Measurements from ENCODE around the gene S100A8. TPM values are rescaled to one million over a fixed set of nuclear protein-coding genes. Genes with fewer than 3 reads are reported as not detected.
A peak's percentile ranks its signal among the peaks of the same experiment; 100 is the strongest.
"Not testable (repeated sequence)": the region's sequence is repeated elsewhere in the genome, so short reads cannot be mapped to it uniquely, and the experiment has no call there.

Gene S100A8
- total RNA-seq, 1 donor from 2014 or later = not detected

DNA sequence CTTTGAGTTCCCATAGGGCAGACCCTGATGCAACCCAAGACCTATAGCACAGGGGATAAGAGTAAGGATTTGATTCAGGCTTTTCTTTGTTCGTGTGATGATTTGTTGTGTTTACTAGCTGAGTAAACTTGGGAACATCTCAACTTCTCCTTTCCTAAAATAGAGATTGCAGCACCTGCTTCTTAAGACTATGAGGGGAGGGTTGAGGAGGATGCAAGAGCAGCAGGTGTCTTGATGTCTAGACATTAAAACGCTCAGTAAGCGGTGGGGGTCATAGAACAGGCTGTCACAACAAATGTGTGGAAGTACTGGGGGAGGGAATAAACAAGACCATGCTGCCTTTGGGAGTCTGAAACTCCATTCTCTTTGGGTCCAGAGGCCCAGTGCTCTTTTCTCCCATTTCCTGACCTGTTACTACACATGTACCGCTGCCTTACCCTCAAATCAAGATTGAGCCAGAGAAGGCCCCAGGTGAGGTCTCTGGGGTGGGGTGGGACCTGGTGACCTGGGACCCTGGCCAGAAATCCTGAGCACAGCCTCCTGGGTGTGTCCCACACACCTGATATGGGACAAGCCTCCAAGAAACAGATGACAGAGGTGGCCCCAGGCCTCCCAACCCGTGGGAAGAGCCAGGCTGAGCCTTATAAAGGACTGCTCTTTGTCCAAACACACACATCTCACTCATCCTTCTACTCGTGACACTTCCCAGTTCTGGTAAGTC lies 25.1 kb upstream of the S100A8 start, which contains the start of gene S100A7A:
Gene S100A7A, plus strand, starts transcription at position 671 of the 721 bp plus-strand sequence. CDS start 1,563 bp downstream, outside the sequence.
- no peak for DNase-seq

DNA sequence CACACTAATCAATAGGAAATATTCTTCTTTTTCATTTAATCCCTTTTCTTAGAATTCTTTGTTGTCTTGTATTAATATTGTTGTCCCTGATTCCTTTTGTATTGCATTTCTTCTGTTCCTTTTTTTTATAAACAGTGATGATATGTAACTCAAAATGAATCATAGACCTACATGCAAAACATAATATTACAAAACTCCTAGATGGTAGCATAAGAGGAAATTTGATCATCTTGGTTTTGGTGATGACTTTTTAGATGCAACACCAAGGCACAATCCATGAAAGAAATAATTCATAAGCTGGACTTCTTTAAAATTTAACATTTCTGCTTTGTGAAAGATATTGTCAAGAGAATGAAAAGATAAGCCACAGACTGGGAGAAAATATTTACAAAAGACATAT lies 23.1 kb upstream of the S100A8 start:
- not testable (repeated sequence) for DNase-seq

DNA sequence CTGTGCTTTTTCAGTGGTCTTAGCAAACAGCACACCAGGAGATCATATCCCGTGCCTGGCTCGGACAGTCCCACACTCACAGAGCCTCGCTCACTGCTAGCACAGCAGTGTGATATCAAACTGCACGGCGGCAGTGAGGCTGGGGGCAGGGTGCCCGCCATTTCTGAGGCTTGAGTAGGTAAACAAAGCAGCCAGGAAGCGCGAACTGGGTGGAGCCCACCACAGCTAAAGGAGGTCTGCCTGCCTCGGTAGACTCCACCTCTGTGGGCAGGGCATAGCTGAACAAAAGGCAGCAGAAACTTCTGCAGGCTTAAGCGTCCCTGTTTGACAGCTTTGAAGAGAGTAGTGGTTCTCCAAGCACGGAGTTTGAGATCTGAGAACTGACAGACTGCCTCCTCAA lies 16.4 kb upstream of the S100A8 start:
- DNase-seq = not testable (repeated sequence)

DNA sequence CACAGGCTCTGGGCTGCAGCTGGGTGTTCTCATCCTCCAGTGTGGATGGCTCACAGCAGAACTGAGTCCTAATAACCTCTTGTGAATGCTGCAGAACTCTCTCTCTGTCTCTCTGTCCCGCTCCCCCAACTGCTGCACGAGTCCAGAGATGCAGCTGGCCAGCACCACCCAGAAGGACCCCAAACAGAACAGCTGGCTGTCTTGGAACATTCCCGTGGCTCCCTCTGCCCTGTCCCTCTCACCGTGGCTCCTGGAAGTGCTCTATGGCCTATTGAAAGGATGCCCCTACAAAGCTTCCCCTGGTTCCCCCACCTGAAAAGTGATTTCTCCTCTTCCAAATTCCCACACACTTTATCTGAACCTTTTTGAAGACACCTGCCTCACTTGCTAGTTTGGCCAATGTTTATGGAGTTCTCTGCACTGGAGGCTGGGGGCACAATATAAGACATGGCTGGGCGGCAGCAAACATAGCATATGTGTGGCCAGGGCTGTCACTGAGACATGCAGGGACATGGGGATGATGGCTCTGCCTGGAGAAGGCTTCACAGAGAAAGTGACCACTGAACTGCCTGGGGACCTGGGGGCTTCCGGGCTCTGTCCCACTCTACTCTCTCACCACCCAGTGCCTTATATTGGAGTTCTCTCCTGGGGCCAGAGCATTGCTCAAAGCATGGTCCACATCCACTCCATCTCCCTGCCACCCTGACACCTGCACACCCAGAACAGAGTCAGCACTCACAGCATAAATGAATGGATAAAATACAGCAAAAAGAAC lies 15.1 kb upstream of the S100A8 start:
- DNase-seq = not testable (repeated sequence)

DNA sequence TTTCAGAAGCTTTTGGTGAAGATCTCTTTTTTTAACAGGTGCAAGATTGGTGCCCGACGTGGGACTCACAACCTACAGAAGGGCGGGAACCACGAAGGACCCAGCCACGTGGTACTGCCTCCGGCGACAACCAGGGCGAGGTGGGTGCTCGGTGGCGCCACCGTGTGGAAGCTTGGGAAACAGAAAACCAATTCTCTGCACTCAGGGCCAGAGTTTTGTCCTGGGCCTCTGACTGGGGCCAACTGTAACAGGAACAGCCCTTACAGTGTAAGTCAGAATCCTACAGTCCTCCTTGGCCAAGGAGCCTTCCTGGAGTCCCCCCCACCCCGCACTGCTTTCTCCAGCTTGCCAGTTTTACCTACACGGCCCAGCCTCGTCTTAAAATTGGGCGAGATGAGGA lies 13.9 kb upstream of the S100A8 start:
- peak; percentile 11 for DNase-seq

DNA sequence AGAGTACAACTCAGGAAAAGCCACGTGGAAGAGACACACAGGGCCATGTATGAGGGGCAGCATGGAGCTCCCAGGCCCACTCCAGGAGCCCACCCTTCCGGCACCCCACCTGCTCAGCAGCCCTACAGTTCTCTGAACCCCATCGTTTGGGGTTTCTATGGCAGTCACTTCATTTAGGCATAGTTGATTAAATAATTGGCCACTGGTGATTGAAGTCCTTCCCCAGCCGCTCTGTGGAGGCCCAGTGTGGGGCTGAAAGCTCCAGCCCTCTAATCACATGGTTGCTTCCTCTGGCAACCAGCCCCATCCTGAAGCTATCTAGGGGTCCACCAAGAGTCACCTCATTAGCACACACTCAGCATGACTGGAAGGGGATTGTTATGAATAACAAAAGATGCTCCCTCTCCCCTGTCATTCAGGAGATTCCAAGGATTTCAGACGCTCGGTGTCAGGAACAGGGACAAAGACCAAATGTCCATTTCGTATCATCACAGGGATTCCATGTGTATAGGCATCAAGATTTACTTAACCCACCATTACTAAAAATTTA lies 13.3 kb upstream of the S100A8 start:
- no peak for DNase-seq

DNA sequence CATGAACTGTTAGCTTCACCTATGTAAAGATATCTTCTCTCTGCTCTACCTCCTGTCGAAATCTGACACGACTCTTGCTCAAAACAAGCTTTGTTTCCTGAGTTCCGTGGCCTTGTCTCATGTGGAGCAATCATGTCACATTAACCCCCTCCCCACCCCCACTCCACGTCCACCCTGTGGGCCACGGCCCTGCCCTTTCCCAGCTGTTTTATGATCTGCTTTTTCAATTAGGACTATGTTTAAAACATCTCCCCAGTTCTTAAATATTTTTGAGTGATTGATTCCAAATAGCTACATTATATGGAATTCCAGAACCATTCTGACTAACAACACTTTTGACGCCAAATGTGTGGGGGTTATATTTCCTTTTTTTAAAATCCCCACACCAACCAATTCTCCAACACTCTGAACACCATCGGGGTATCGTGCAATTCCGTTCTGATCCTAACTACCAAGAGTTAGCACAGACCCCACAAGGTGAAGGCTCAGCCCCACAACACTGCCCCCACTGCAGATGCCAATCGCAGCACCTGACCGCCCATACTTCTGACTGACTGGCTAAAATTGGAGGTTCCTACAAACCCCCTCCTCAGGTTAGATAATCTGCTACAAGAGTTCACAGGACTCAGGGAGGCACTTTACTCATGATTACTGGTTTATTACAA lies 12.7 kb upstream of the S100A8 start:
- no peak for DNase-seq

DNA sequence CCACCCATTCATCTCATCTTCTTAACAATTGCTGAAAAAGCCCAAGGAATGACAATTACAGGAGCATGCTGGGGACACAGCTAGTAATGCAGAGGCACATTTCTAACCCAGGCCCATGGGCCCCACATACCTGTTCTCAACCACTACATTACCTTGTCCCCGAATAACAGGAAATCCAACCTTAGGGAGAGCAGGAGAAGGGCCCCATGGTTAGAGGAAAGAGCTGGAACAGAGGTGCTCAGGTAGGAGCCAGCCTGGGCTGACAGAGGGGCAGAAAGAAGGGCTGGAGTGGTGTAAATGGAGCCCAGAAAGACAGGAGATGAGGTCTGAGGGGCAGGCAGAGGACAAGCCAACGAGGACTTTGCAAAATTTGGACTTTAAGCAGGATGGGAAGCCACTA lies 11.4 kb upstream of the S100A8 start:
- no peak for DNase-seq

DNA sequence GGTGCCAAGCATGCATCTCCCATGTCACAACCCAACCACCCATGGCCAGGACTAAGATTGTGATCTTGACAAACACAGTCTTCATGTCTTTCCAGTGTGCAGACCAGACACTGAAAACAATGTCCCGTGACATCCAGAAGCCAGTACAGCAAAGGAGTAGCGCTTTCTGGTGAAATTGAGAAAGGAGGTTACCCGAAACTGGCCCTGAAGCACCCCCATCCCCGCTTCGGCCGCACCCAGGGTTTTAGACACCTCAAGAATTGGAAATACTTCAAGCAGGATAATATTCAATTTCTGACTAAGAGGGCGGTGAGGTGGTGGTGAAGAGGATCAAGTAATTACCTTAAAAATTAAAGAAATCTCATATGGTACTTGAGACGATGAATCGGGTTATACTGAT lies 10.6 kb upstream of the S100A8 start:
- no peak for DNase-seq

DNA sequence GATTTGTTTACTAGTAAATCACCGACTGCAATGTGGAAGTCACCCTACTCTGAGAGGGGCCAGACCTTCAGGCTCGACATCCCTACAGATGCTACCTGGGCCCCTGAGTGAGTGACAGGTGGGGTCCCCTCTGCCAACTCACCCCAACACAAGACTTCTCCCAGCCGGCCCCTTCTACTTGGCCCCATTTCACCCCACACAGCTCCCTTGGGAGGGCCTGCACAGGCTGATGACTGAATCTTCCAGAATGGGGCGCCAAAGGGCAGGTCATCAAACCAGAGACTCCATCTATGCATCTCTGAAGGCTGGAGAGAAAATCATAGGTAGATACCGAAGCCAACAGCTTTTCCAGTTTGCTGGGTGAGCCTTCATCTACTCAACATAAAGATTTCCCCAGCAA lies 9.4 kb upstream of the S100A8 start:
- DNase-seq = no peak

DNA sequence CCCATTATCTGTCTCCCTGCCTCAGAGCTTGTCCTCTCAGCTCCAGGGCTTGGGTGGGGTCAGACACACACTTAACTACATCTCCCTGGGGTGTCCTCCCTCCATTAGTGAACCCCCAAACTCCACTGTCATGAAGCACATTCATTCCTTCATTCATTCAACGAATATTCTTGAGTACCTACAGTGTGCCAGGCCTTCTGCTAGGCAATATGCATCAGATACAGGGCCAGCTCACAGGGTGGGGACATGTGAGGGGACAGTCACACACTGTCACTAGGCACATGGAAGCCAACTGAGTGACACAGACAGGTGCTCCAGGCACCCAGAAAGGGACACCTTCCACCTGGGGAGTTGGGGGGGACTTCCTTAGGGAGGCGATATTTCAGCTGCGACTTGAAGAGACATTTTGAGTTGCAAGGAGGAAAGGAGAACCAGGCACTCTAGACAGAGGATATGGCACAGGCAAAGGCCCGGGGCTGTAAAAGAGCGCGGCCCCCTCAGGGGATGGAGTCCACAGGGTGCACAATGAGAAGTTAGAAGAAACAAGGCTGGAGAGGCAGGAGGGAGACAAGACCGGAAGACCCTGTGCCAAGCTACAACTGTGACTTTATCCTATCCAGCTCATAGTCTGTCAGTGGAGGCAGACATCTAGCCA lies 8.7 kb upstream of the S100A8 start:
- DNase-seq = no peak

DNA sequence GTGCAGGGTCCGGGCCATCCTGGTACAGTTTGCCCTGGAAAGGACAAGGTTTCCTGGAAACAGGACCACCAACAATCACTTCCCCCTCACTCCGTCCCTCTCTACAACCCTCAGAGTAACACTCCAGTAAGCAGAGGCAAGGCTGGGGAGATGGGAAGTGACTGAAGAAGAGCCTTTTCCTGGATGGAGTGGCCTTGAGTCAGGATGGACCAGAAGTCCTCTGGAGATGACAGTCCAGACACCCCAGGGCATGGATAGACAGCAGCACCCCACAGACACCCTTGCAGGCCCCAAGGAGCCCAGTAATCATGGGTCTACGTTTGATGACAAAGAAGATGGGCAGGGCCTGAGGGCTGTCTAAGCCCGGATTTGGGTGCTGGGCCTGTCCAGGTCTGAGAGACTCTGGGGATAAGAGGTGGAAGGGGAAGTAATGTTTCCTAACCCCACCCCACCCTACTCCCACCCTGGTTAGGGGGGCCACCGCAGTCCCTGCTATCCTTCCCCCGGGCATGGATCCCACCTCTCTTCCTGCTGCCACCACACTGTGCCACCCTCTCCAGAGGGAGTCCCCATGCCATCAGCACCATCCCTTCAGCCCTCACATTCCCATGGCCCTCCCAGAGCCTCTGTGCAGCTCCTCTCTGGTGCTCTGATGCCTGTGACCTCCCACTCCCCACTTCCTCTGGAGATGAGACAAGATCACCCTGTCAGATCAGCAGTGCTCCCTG lies 7.2 kb upstream of the S100A8 start:
- DNase-seq = no peak

DNA sequence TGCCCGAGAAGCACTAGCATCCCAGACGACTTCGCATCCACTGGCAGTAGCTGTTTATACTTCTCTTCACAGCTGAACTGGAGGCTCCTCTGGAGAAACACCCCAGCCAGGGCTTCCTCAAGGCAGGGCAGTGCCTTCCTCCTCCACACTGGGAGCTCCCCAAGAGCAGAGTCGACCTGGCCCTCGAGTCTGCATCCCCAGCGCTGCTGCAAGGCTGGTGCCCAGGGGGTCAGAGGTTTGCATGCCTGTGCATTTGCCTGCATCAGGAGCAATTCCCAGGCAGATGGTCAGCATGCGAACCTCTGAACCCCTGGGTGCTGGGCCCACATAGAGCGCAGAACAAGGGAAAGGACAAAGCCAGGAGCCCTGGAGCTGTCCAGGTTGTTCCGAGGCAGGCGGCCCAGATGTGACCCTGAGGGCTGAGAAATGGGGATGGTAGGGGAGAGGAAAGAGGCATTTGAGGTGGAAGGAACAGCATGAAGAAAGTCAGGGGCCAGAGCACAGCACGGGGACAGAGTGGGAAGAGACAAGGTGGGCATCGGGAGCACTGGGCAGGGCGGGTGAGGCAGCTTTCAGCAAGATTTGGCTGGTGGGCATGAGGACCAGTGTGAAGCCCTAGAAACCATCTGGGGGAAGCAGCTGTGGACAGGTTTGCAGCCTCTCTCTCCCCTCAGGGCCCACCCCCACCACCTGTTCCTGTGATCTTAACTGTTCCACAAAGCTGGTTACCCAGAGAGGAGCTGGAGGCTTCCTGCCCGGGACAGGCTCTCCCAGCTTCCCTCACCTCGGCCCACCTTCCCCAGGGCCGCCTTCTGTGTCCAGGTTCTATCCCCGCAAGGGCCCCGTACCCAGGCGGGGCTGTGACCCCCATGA lies 6.4 kb upstream of the S100A8 start:
- DNase-seq = no peak

DNA sequence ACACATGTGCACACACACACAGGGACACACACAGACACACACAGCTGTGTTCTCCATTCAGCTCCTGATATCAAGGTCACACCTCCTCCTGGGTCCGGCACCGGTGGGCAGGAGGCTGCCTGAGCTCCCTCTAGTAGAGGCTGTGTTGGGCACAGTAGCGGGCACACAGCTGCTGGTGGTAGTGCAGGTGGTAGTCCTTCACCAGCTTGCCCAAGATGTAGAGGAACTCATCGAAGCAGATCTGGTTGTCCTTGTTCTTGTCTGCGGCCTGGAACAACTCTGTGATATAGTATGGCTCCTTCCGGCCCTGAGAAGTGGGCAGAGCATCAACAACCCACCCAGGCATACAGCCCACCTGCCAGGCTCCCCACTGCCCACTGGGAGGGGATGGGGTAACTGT lies 5.6 kb upstream of the S100A8 start:
- DNase-seq = no peak

DNA sequence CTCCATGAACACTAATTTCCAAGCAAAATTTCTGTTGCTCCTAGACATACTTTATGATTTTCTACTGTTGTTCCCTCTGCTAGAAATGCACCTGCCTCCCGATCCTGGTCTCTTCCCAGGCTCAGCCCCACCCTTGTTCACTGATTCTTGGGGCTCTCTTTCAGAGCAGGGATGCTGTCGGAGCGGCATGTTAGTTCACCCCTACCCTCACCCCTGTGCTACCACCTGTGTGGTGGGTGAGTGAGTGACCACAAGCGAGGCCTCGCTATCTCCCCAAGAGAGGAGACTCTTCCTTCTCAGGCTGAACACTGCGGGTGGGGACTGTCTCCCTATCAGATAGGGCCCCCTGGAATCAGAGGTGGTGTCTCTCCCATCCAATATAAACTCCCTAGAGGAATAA lies 4.9 kb upstream of the S100A8 start:
- DNase-seq = no peak

DNA sequence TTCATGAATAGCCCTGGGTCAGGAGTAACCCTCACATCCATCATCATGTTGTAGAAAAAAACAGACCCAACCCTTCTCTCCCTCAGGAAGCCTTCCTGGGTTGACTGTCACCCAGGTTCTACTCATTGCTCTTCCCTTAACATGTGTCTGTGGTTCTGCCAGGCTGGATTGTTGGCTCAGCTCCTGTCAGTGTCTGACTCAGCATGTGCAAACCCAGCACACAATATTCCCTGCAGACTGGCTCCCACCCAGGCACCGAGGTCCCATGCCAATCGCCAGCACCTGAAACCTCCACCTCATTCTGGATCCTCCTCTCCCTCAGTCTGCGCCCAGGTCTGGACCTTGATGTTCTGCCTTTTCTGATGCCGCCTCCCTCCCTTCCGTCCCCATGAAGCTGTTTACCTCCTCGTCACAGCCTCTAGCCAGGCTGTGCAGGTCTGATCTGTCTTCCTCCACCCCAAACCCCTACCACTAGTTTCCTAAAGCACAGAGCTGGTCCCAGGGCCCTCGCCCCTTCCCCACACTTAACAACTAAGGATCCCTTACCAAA lies 4.3 kb upstream of the S100A8 start:
- DNase-seq = no peak

DNA sequence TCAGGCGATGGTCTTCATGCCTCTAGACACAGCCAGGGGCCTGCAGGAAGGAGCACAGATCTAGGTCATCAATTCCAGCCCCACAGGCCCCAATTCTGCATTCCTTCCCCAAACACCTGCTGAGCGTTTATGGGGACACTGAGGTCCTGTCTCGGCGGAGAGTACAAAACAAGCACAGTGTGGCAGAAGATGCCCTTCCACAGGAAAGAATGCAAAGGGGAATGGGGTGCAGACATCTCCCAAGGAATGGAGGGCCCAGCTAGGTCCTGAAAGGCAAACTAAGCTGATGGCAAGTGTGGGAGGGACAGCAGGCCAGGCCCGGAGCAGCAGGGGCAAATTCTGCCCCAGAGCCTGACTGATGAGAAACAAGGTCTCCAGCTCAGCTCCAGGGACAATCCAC lies 3.5 kb upstream of the S100A8 start:
- DNase-seq = no peak

DNA sequence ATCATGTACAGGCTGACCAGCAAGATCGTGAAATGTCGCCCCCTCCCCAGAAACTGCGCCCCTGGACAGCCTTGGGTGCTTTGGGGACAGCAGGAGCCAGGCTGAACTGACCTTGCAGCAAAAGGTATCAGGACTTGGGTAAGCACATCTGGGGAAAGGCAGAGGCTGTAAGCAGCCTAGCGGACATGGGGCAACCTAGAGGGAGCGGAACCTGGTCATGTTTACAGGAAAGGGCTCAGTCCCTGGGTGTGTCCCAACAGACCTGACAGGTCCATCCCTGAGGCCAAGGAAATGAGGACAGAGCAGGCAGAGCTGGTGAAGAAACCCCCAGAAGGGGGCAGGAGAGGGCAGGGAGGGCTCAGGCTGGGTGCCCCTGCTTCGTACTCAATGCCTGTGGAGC lies 3.1 kb upstream of the S100A8 start:
- DNase-seq = no peak

DNA sequence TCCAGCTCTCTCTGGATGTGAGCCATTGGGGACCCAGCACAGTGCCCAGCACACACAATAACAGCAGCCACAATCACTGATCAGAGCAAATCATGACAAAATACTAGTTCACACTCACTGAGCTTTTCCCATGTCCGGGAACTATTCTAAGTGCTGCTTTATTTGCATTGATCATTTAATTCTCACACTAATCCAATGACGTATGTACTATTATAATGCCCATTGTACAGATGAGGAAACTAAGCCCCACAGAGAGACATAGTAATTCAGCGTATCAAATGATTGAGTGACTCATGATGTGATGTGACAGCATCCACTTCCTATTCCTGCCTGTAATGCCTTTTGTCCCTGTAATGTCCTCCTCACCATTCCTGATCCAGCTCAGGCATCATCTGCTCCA lies 1.9 kb upstream of the S100A8 start:
- DNase-seq = no peak

DNA sequence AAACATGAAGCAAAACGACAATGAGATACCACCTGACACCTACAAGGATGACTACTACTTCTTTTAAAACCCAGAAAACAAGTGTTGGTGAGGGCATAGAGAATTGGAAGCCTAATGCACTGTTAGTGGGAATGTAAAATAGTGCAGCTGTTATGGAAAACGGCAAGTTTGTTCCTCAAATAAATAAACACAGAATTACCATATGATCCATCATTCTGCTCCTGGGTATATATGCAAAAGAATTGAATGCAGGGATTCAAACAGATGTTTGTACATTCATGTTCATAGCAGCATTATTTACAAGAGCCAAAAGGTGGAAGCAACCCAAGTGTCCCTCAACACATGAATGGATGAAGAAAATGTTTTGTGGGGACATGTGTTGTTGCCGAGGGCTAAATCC lies 1.4 kb upstream of the S100A8 start:
- DNase-seq = no peak

All from dermis blood vessel endothelial cell (primary cell).